ENCODE measurements around the gene GATA3.
A peak's percentile ranks its signal among the peaks of the same experiment; 100 is the strongest.

The GATA3 gene

GRCh38 chr10:8037941-8038894 lies 16.3 kb upstream of the GATA3 start:
- no peak for DNase-seq (ENCODE audit: low read depth)

- no peak for DNase-seq (ENCODE audit: low read depth)
Observed at GRCh38 chr10:8039321-8039881, 15.1 kb upstream of the GATA3 start.

GRCh38 chr10:8040651-8041050 lies 13.8 kb upstream of the GATA3 start:
- DNase-seq (ENCODE audit: low read depth), result no peak

- no peak for DNase-seq (ENCODE audit: low read depth)
Observed at GRCh38 chr10:8041284-8041991, 13.1 kb upstream of the GATA3 start.

GRCh38 chr10:8041992-8042720 lies 12.3 kb upstream of the GATA3 start:
- no peak for DNase-seq (ENCODE audit: low read depth)

- no peak for DNase-seq (ENCODE audit: low read depth)
Observed at GRCh38 chr10:8042721-8043568, 11.5 kb upstream of the GATA3 start.

- DNase-seq (ENCODE audit: low read depth), result no peak
Observed at GRCh38 chr10:8043569-8044306, 10.8 kb upstream of the GATA3 start.

GRCh38 chr10:8044331-8044907 lies 10.1 kb upstream of the GATA3 start:
- no peak for DNase-seq (ENCODE audit: low read depth)

GRCh38 chr10:8044908-8045725 lies 9.4 kb upstream of the GATA3 start:
- no peak for DNase-seq (ENCODE audit: low read depth)

- DNase-seq (ENCODE audit: low read depth), result no peak
Observed at GRCh38 chr10:8045726-8046494, 8.6 kb upstream of the GATA3 start.

- DNase-seq (ENCODE audit: low read depth), result no peak
Observed at GRCh38 chr10:8047452-8048280, 6.8 kb upstream of the GATA3 start.

GRCh38 chr10:8048281-8049008 lies 6.0 kb upstream of the GATA3 start:
- peak; percentile 52 for DNase-seq (ENCODE audit: low read depth)

- no peak for DNase-seq (ENCODE audit: low read depth)
Observed at GRCh38 chr10:8049045-8049864, 5.2 kb upstream of the GATA3 start.

GRCh38 chr10:8049865-8050555 lies 4.5 kb upstream of the GATA3 start:
- no peak for DNase-seq (ENCODE audit: low read depth)

GRCh38 chr10:8050556-8051108 lies 3.9 kb upstream of the GATA3 start:
- DNase-seq (ENCODE audit: low read depth), result no peak
